ENCODE data around the gene NAA10. TPM values are rescaled to one million over a fixed set of nuclear protein-coding genes. Genes with fewer than 3 reads are reported as not detected.
"Not testable (repeated sequence)": the region's sequence is repeated elsewhere in the genome, so short reads cannot be mapped to it uniquely, and the experiment has no call there.

Gene NAA10
- total RNA-seq (2014; rRNA removed; shearing (Covaris generic)) = 136 and 159 TPM in 2 replicates

GRCh38 chrX:153934762-153935325, at the start of gene NAA10:
Gene NAA10 (minus strand): TSS chrX:153935037. CDS start chrX:153934904, 133 bp downstream.
- in situ Hi-C loops (cut with HindIII; ENCODE audit: low sequenced_read_pairs) = no loop called here
- peak; percentile 76 for DNase-seq (ENCODE audit: low spot score)

- in situ Hi-C loops (cut with HindIII; ENCODE audit: low sequenced_read_pairs) = no loop called here
- no peak for DNase-seq (ENCODE audit: low spot score)
Observed at GRCh38 chrX:153983321-153983801, 48.5 kb upstream of the NAA10 start.

GRCh38 chrX:153981771-153982533, 47.1 kb upstream of the NAA10 start:
- in situ Hi-C loops (cut with HindIII; ENCODE audit: low sequenced_read_pairs) = no loop called here
- no peak for DNase-seq (ENCODE audit: low spot score)

- in situ Hi-C loops (cut with HindIII; ENCODE audit: low sequenced_read_pairs) = no loop called here
- DNase-seq (ENCODE audit: low spot score) = no peak
Observed at GRCh38 chrX:153981231-153981630, 46.4 kb upstream of the NAA10 start.

- DNase-seq (ENCODE audit: low spot score); in situ Hi-C loops (cut with HindIII; ENCODE audit: low sequenced_read_pairs): not testable (repeated sequence)
Observed at GRCh38 chrX:153980394-153980793, 45.6 kb upstream of the NAA10 start.

GRCh38 chrX:153974726-153975286, 40.0 kb upstream of the NAA10 start:
- in situ Hi-C loops (cut with HindIII; ENCODE audit: low sequenced_read_pairs) = no loop called here
- DNase-seq (ENCODE audit: low spot score) = no peak

- no peak for DNase-seq (ENCODE audit: low spot score)
- in situ Hi-C loops (cut with HindIII; ENCODE audit: low sequenced_read_pairs) = no loop called here
Observed at GRCh38 chrX:153974003-153974725, 39.3 kb upstream of the NAA10 start.

- no peak for DNase-seq (ENCODE audit: low spot score)
- in situ Hi-C loops (cut with HindIII; ENCODE audit: low sequenced_read_pairs) = no loop called here
Observed at GRCh38 chrX:153973127-153974002, 38.5 kb upstream of the NAA10 start.

GRCh38 chrX:153972368-153973126, 37.7 kb upstream of the NAA10 start, which contains the start of gene TMEM187:
Gene TMEM187 (plus strand): TSS chrX:153972754. CDS start chrX:153982063, 9,309 bp downstream.
- in situ Hi-C loops (cut with HindIII; ENCODE audit: low sequenced_read_pairs) = no loop called here
- peak; percentile 82 for DNase-seq (ENCODE audit: low spot score)

GRCh38 chrX:153971450-153972367, 36.9 kb upstream of the NAA10 start, which contains the start of gene HCFC1:
Gene HCFC1 (minus strand): TSS chrX:153971818. CDS start chrX:153970840, 978 bp downstream.
- DNase-seq (ENCODE audit: low spot score) = peak; percentile 85
- in situ Hi-C loops (cut with HindIII; ENCODE audit: low sequenced_read_pairs) = no loop called here

- DNase-seq (ENCODE audit: low spot score) = peak; percentile 86
- in situ Hi-C loops (cut with HindIII; ENCODE audit: low sequenced_read_pairs) = no loop called here
Observed at GRCh38 chrX:153971124-153971449, 36.2 kb upstream of the NAA10 start.

GRCh38 chrX:153970357-153971123, 35.7 kb upstream of the NAA10 start:
- in situ Hi-C loops (cut with HindIII; ENCODE audit: low sequenced_read_pairs) = no loop called here
- peak; percentile 85 for DNase-seq (ENCODE audit: low spot score)

- in situ Hi-C loops (cut with HindIII; ENCODE audit: low sequenced_read_pairs) = no loop called here
- peak; percentile 75 for DNase-seq (ENCODE audit: low spot score)
Observed at GRCh38 chrX:153969904-153970356, 35.1 kb upstream of the NAA10 start.

- DNase-seq (ENCODE audit: low spot score) = no peak
- in situ Hi-C loops (cut with HindIII; ENCODE audit: low sequenced_read_pairs) = no loop called here
Observed at GRCh38 chrX:153969125-153969903, 34.5 kb upstream of the NAA10 start.

GRCh38 chrX:153968754-153969124, 33.9 kb upstream of the NAA10 start:
- DNase-seq (ENCODE audit: low spot score) = no peak
- in situ Hi-C loops (cut with HindIII; ENCODE audit: low sequenced_read_pairs) = no loop called here

GRCh38 chrX:153968255-153968654, 33.4 kb upstream of the NAA10 start:
- in situ Hi-C loops (cut with HindIII; ENCODE audit: low sequenced_read_pairs) = no loop called here
- DNase-seq (ENCODE audit: low spot score) = no peak

Measured in G401 (cell line).